GM23338 (cell line): ENCODE results near the gene BARHL2. TPM values are rescaled to one million over a fixed set of nuclear protein-coding genes. Genes with fewer than 3 reads are reported as not detected.

Experiments
- ATAC-seq: fragments of 200-7000 bp; cut with Tn5 transposase; 3 replicates; pipeline ENCODE4 v1.9.1; 2020
- DNase-seq: peaks from one replicate; pipeline ENCODE4 v3.0.0-alpha.2; 2015; ENCODE audit warnings: low spot score
- H2AFZ ChIP-seq: fragments of 200-600 bp; sonication (generic); 2 replicates; pipeline ENCODE4 v1.8.0; 2016; ENCODE audit warnings: antibody characterized with exemption, mild to moderate bottlenecking, moderate library complexity
- H3F3A ChIP-seq: fragments of 200-600 bp; sonication (generic); replicated peaks from 2 replicates; pipeline ENCODE4 v1.8.0; 2017; ENCODE audit warnings: antibody characterized with exemption, mixed run types, low read depth
- H3K27ac ChIP-seq: fragments of 200-600 bp; sonication (generic); 2 replicates; pipeline ENCODE4 v1.6.1; 2016; ENCODE audit warnings: low read depth
- H3K27me3 ChIP-seq: fragments of 200-600 bp; sonication (generic); 2 replicates; pipeline ENCODE4 v1.8.0; 2016; ENCODE audit warnings: mild to moderate bottlenecking, mixed run types, moderate library complexity; ENCODE audit not compliant: insufficient read depth
- H3K36me3 ChIP-seq: fragments of 200-600 bp; sonication (generic); 2 replicates; pipeline ENCODE4 v1.8.0; 2016; ENCODE audit warnings: mild to moderate bottlenecking; ENCODE audit not compliant: insufficient read depth
- H3K4me1 ChIP-seq: fragments of 200-600 bp; sonication (generic); 2 replicates; pipeline ENCODE4 v1.8.0; 2016; ENCODE audit warnings: mild to moderate bottlenecking, moderate library complexity; ENCODE audit not compliant: insufficient read depth
- H3K4me2 ChIP-seq: fragments of 200-600 bp; sonication (generic); 2 replicates; pipeline ENCODE4 v1.7.1; 2017; ENCODE audit warnings: mixed run types
- H3K4me3 ChIP-seq: fragments of 200-600 bp; sonication (generic); 2 replicates; pipeline ENCODE4 v1.6.1; 2016; ENCODE audit warnings: mixed run types
- H3K79me2 ChIP-seq: fragments of 200-600 bp; sonication (generic); replicated peaks from 2 replicates; pipeline ENCODE4 v1.8.0; 2017; ENCODE audit warnings: mild to moderate bottlenecking; ENCODE audit not compliant: insufficient read depth
- H3K9me2 ChIP-seq: fragments of 200-600 bp; sonication (generic); 2 replicates; pipeline ENCODE4 v1.8.0; 2017; ENCODE audit not compliant: insufficient read depth
- H4K20me1 ChIP-seq: fragments of 200-600 bp; sonication (generic); replicated peaks from 2 replicates; pipeline ENCODE4 v1.8.0; 2017; ENCODE audit warnings: mild to moderate bottlenecking; ENCODE audit not compliant: insufficient read depth
- H3K27ac Mint-ChIP-seq: 2 replicates; pipeline ENCODE4 v1.8.0; 2020; ENCODE audit warnings: inconsistent platforms, mild to moderate bottlenecking, moderate library complexity, mixed read lengths
- H3K27me3 Mint-ChIP-seq: 3 replicates; pipeline ENCODE4 v1.8.0; 2022; ENCODE audit warnings: low read depth, mild to moderate bottlenecking, moderate library complexity, mixed read lengths, inconsistent platforms; ENCODE audit not compliant: insufficient read depth, poor library complexity
- H3K36me3 Mint-ChIP-seq: 3 replicates; pipeline ENCODE4 v1.8.0; 2021; ENCODE audit warnings: low read depth, mild to moderate bottlenecking, inconsistent platforms, moderate library complexity, mixed read lengths
- H3K4me1 Mint-ChIP-seq: 3 replicates; pipeline ENCODE4 v1.8.0; 2020; ENCODE audit warnings: mild to moderate bottlenecking, inconsistent platforms, mixed read lengths
- H3K4me3 Mint-ChIP-seq: 3 replicates; pipeline ENCODE4 v1.8.0; 2021; ENCODE audit warnings: moderate library complexity, mild to moderate bottlenecking, inconsistent platforms, mixed read lengths
- H3K9me3 Mint-ChIP-seq: 3 replicates; pipeline ENCODE4 v1.8.0; 2020; ENCODE audit warnings: moderate library complexity, mild to moderate bottlenecking, inconsistent platforms, mixed read lengths
- CREB1 ChIP-seq: fragments of 250-450 bp; sonication (Bioruptor Pico); IDR thresholded peaks from 2 replicates; pipeline ENCODE4 v1.5.0; 2020; ENCODE audit warnings: low read depth, mild to moderate bottlenecking, moderate library complexity
- NANOG ChIP-seq: IDR thresholded peaks from 2 replicates; pipeline ENCODE4 v1.6.1; 2016; ENCODE audit warnings: antibody characterized with exemption, borderline replicate concordance
- STAT1 ChIP-seq: IDR thresholded peaks from one replicate; pipeline ENCODE4 v1.6.1; 2016; ENCODE audit warnings: antibody characterized with exemption; ENCODE audit not compliant: unreplicated experiment
- ZNF114 ChIP-seq: fragments of 250-450 bp; sonication (Bioruptor Pico); IDR thresholded peaks from 2 replicates; pipeline ENCODE4 v1.5.0; 2020; ENCODE audit warnings: mild to moderate bottlenecking, moderate library complexity
- ZNF331 ChIP-seq: fragments of 250-450 bp; sonication (Bioruptor Pico); IDR thresholded peaks from 2 replicates; pipeline ENCODE4 v1.5.0; 2020; ENCODE audit warnings: low read depth, mild to moderate bottlenecking, moderate library complexity
- polyA plus RNA-seq: library from polyadenylated mRNA; unstranded; fragments of >200 nt; fragmentation: Nextera tagmentation; extraction: Ambion mirVana; gene quantifications from 2 replicates; pipeline ENCODE4 v1.2.1, GENCODE V29; 2016
- total RNA-seq: library from RNA; depleted of rRNA; stranded (reverse); fragments of >200 nt; shearing (Covaris generic); gene quantifications from 2 replicates; pipeline ENCODE4 v1.2.3, GENCODE V29; 2014
- TF ChIP-seq, protein P1 (sequence below): fragments of 250-450 bp; sonication (Bioruptor Pico); IDR thresholded peaks from 2 replicates; pipeline ENCODE4 v1.5.0; 2020; ENCODE audit warnings: mild to moderate bottlenecking, moderate library complexity

Gene BARHL2
- total and polyA plus RNA-seq, 2 experiments from 2014 or later: not detected

GRCh38 chr1:90694846-90695245 lies 22.3 kb downstream of the BARHL2 start (continued):
- TF ChIP-seq, protein P1, sequence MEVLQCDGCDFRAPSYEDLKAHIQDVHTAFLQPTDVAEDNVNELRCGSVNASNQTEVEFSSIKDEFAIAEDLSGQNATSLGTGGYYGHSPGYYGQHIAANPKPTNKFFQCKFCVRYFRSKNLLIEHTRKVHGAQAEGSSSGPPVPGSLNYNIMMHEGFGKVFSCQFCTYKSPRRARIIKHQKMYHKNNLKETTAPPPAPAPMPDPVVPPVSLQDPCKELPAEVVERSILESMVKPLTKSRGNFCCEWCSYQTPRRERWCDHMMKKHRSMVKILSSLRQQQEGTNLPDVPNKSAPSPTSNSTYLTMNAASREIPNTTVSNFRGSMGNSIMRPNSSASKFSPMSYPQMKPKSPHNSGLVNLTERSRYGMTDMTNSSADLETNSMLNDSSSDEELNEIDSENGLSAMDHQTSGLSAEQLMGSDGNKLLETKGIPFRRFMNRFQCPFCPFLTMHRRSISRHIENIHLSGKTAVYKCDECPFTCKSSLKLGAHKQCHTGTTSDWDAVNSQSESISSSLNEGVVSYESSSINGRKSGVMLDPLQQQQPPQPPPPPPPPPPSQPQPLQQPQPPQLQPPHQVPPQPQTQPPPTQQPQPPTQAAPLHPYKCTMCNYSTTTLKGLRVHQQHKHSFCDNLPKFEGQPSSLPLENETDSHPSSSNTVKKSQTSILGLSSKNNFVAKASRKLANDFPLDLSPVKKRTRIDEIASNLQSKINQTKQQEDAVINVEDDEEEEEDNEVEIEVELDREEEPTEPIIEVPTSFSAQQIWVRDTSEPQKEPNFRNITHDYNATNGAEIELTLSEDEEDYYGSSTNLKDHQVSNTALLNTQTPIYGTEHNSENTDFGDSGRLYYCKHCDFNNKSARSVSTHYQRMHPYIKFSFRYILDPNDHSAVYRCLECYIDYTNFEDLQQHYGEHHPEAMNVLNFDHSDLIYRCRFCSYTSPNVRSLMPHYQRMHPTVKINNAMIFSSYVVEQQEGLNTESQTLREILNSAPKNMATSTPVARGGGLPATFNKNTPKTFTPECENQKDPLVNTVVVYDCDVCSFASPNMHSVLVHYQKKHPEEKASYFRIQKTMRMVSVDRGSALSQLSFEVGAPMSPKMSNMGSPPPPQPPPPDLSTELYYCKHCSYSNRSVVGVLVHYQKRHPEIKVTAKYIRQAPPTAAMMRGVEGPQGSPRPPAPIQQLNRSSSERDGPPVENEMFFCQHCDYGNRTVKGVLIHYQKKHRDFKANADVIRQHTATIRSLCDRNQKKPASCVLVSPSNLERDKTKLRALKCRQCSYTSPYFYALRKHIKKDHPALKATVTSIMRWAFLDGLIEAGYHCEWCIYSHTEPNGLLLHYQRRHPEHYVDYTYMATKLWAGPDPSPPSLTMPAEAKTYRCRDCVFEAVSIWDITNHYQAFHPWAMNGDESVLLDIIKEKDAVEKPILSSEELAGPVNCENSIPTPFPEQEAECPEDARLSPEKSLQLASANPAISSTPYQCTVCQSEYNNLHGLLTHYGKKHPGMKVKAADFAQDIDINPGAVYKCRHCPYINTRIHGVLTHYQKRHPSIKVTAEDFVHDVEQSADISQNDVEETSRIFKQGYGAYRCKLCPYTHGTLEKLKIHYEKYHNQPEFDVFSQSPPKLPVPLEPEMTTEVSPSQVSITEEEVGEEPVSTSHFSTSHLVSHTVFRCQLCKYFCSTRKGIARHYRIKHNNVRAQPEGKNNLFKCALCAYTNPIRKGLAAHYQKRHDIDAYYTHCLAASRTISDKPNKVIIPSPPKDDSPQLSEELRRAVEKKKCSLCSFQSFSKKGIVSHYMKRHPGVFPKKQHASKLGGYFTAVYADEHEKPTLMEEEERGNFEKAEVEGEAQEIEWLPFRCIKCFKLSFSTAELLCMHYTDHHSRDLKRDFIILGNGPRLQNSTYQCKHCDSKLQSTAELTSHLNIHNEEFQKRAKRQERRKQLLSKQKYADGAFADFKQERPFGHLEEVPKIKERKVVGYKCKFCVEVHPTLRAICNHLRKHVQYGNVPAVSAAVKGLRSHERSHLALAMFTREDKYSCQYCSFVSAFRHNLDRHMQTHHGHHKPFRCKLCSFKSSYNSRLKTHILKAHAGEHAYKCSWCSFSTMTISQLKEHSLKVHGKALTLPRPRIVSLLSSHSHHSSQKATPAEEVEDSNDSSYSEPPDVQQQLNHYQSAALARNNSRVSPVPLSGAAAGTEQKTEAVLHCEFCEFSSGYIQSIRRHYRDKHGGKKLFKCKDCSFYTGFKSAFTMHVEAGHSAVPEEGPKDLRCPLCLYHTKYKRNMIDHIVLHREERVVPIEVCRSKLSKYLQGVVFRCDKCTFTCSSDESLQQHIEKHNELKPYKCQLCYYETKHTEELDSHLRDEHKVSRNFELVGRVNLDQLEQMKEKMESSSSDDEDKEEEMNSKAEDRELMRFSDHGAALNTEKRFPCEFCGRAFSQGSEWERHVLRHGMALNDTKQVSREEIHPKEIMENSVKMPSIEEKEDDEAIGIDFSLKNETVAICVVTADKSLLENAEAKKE (CRISPR knock-in tag): no peak
- TF ChIP-seq CREB1 (CRISPR knock-in tag): no peak
- TF ChIP-seq STAT1: no peak
- TF ChIP-seq ZNF331 (CRISPR knock-in tag): no peak
- no peak for TF ChIP-seq ZNF114 (CRISPR knock-in tag)

DNA sequence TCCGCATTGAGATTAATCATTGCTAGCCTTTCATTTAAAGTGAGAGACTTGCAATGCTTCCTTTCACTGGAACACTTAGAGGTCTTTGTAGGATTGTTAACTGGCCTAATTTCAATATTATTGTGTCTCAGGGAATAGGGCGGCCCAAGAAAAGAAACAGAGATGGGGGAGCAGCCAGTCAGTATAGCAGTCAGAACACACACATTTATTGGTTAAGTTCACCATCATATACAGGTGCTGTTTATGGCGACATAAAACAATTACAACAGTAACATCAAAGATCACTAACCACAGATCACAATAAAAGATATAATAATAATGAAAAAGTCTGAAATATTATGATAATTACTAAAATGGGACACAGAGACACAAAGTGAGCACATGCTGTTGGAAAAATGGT lies 29.4 kb downstream of the BARHL2 start:
- Mint-ChIP-seq H3K9me3 (no peaks in the 10 kb centered on the region), H3K4me3 (no peak overlapping the region), H3K27me3 (no peaks in the 10 kb centered on the region), H3K4me1 (no peaks in the 10 kb centered on the region), H3K36me3 (no peaks in the 10 kb centered on the region), H3K27ac (no peak overlapping the region)
- Histone ChIP-seq H3K36me3 (no peaks in the 10 kb centered on the region; the same call in 1 of the 2 replicates), H3K9me2 (no peaks in the 10 kb centered on the region), H2AFZ (no peak overlapping the region), H3K27ac (no peak overlapping the region), H3K4me1 (no peaks in the 10 kb centered on the region), H3K27me3 (no peaks in the 10 kb centered on the region), H4K20me1 (no peaks in the 10 kb centered on the region), H3K4me2 (no peak overlapping the region), H3K4me3 (no peak overlapping the region), H3F3A (no peaks in the 10 kb centered on the region), H3K79me2 (no peaks in the 10 kb centered on the region)
- no peak for ATAC-seq
- no peak for TF ChIP-seq ZNF331 (CRISPR knock-in tag)
- TF ChIP-seq NANOG: no peak
- no peak for DNase-seq
